ENCODE results near the gene RGS19. TPM values are rescaled to one million over a fixed set of nuclear protein-coding genes. Genes with fewer than 3 reads are reported as not detected.
"Not testable (repeated sequence)": the region's sequence is repeated elsewhere in the genome, so short reads cannot be mapped to it uniquely, and the experiment has no call there.

RGS19 gene
- 2.0 and 11.0 TPM in 2 replicates for total RNA-seq (ENCODE audit: low replicate concordance)

GRCh38 chr20:64079273-64080012 lies at the start of gene RGS19:
Gene RGS19 (minus strand): TSS chr20:64079518. CDS start chr20:64076886, 2,632 bp downstream.
- Mint-ChIP-seq H3K9me3 (no peaks in the 10 kb centered on the region), H3K4me1 (peaks cover 36% of the 10 kb centered on the region), H3K27me3 (ENCODE audit: insufficient read depth, low read depth) (peaks cover 5% of the 10 kb centered on the region), H3K4me3 (peak within 1 kb of the TSS; percentile 86), H3K36me3 (no peaks in the 10 kb centered on the region), H3K27ac (no peak within 1 kb of the TSS)
- peak within 1 kb of the TSS; percentile 99 for H3K4me2 ChIP-seq
- no peaks in the 10 kb centered on the region for H3K9me3 ChIP-seq (ENCODE audit: low read depth)
- peaks cover 53% of the 10 kb centered on the region for H3K27me3 ChIP-seq
- no peaks in the 10 kb centered on the region for H3K36me3 ChIP-seq
- H3K27ac ChIP-seq = no peak within 1 kb of the TSS
- no peak for TF ChIP-seq EZH2phosphoT487 (IDR thresholded peaks at IDR 0.05)
- peak; percentile 39 for TF ChIP-seq EZH2 (IDR thresholded peaks at IDR 0.05)
- peaks cover 19% of the 10 kb centered on the region for H4K20me1 ChIP-seq (ENCODE audit: low read depth)
- peak within 1 kb of the TSS; percentile 82 for H2AFZ ChIP-seq (replicated peaks)
- peak within 1 kb of the TSS; percentile 28 for H3K9ac ChIP-seq
- H3K4me3 ChIP-seq = peak within 1 kb of the TSS; percentile 77
- peaks cover 22% of the 10 kb centered on the region for H3K4me1 ChIP-seq
- H3F3A ChIP-seq (ENCODE audit: low read depth) = peaks cover 53% of the 10 kb centered on the region
- no peaks in the 10 kb centered on the region for H3K79me2 ChIP-seq (ENCODE audit: low read depth)
- DNase-seq (ENCODE audit: low spot score) = peak; percentile 92

- H3K27me3 Mint-ChIP-seq (ENCODE audit: insufficient read depth, low read depth) = peaks cover 19% of the 10 kb centered on the region
- not testable (repeated sequence) for H3K4me1 ChIP-seq; H3K27ac Mint-ChIP-seq; H3K79me2 ChIP-seq (ENCODE audit: low read depth); H3K36me3 ChIP-seq; H3F3A ChIP-seq (ENCODE audit: low read depth); DNase-seq (ENCODE audit: low spot score); H3K9me3 ChIP-seq (ENCODE audit: low read depth); H2AFZ ChIP-seq (replicated peaks); H3K27ac ChIP-seq; H3K36me3 Mint-ChIP-seq; H3K9ac ChIP-seq; H3K4me2 ChIP-seq; H3K9me3 Mint-ChIP-seq; H3K4me1 Mint-ChIP-seq; H3K4me3 Mint-ChIP-seq; H4K20me1 ChIP-seq (ENCODE audit: low read depth); H3K4me3 ChIP-seq
- peaks cover 37% of the 10 kb centered on the region for H3K27me3 ChIP-seq
These were observed 44.2 kb upstream of the RGS19 start for GRCh38 chr20:64123517-64123916.

- H3K4me3 ChIP-seq; H3F3A ChIP-seq (ENCODE audit: low read depth); H3K4me3 Mint-ChIP-seq; DNase-seq (ENCODE audit: low spot score); H3K27ac ChIP-seq; H3K4me1 ChIP-seq; H3K79me2 ChIP-seq (ENCODE audit: low read depth); H3K27ac Mint-ChIP-seq; H4K20me1 ChIP-seq (ENCODE audit: low read depth); H3K9ac ChIP-seq; H3K9me3 ChIP-seq (ENCODE audit: low read depth); H3K36me3 Mint-ChIP-seq; H3K36me3 ChIP-seq; H3K9me3 Mint-ChIP-seq; H2AFZ ChIP-seq (replicated peaks); H3K4me2 ChIP-seq; H3K4me1 Mint-ChIP-seq: not testable (repeated sequence)
- H3K27me3 ChIP-seq = peaks cover 32% of the 10 kb centered on the region
- peaks cover 19% of the 10 kb centered on the region for H3K27me3 Mint-ChIP-seq (ENCODE audit: insufficient read depth, low read depth)
These were observed 43.6 kb upstream of the RGS19 start for GRCh38 chr20:64122927-64123326.

- Histone ChIP-seq H3K27ac (no peak overlapping the region), H3F3A (ENCODE audit: low read depth) (peaks cover 6% of the 10 kb centered on the region), H3K4me2 (no peak overlapping the region), H3K9me3 (ENCODE audit: low read depth) (no peaks in the 10 kb centered on the region), H2AFZ (replicated peaks) (no peak overlapping the region), H3K4me1 (no peaks in the 10 kb centered on the region), H3K4me3 (no peak overlapping the region), H3K9ac (no peak overlapping the region), H4K20me1 (ENCODE audit: low read depth) (no peaks in the 10 kb centered on the region), H3K36me3 (no peaks in the 10 kb centered on the region), H3K27me3 (peaks cover 32% of the 10 kb centered on the region), H3K79me2 (ENCODE audit: low read depth) (no peaks in the 10 kb centered on the region)
- no peaks in the 10 kb centered on the region for H3K36me3 Mint-ChIP-seq
- TF ChIP-seq EZH2phosphoT487 (IDR thresholded peaks at IDR 0.05) = no peak
- no peak for TF ChIP-seq CTCF (IDR thresholded peaks at IDR 0.05)
- no peak for TF ChIP-seq EZH2 (IDR thresholded peaks at IDR 0.05)
- H3K27me3 Mint-ChIP-seq (ENCODE audit: insufficient read depth, low read depth) = peaks cover 19% of the 10 kb centered on the region
- peaks cover 5% of the 10 kb centered on the region for H3K4me1 Mint-ChIP-seq
- no peak for DNase-seq (ENCODE audit: low spot score)
- H3K27ac Mint-ChIP-seq = no peak overlapping the region
- peaks cover 6% of the 10 kb centered on the region for H3K9me3 Mint-ChIP-seq
- H3K4me3 Mint-ChIP-seq = no peak overlapping the region
These were observed 42.3 kb upstream of the RGS19 start for GRCh38 chr20:64121586-64121985.
